ENCODE results near the gene LITAF. TPM values are rescaled to one million over a fixed set of nuclear protein-coding genes. Genes with fewer than 3 reads are reported as not detected.

The LITAF gene
- total RNA-seq, 2 experiments from 2014 or later: 109 TPM

GRCh38 chr16:11500700-11501346, 85.9 kb downstream of the LITAF start:
- Mint-ChIP-seq H3K9me3 (no peaks in the 10 kb centered on the region), H3K4me1 (peaks cover 15% of the 10 kb centered on the region), H3K36me3 (no peaks in the 10 kb centered on the region), H3K4me3 (no peak overlapping the region), H3K27ac (no peak overlapping the region), H3K27me3 (peaks cover 4% of the 10 kb centered on the region)
- POLR2A ChIA-PET: no interaction called here
- ATAC-seq (ENCODE audit: low read depth) (no peak), DNase-seq (no peak)

- no peak overlapping the region for H3K4me3 Mint-ChIP-seq
These were observed 87.2 kb downstream of the LITAF start for GRCh38 chr16:11499295-11500089.

GRCh38 chr16:11498683-11499082, 88.0 kb downstream of the LITAF start:
- POLR2A ChIA-PET: no interaction called here
- Mint-ChIP-seq H3K27ac (peak overlapping the region; percentile 54), H3K36me3 (no peaks in the 10 kb centered on the region), H3K27me3 (peaks cover 2% of the 10 kb centered on the region), H3K4me1 (peaks cover 20% of the 10 kb centered on the region), H3K9me3 (no peaks in the 10 kb centered on the region), H3K4me3 (no peak overlapping the region)
- ATAC-seq (ENCODE audit: low read depth) (no peak), DNase-seq (no peak)

More at GRCh38 chr16:11499295-11500089, 87.2 kb downstream of the LITAF start:
- no peak overlapping the region for H3K27ac Mint-ChIP-seq
- H3K27me3 Mint-ChIP-seq: peaks cover 4% of the 10 kb centered on the region
- H3K9me3 Mint-ChIP-seq: no peaks in the 10 kb centered on the region
- H3K4me1 Mint-ChIP-seq: peaks cover 20% of the 10 kb centered on the region
- no peaks in the 10 kb centered on the region for H3K36me3 Mint-ChIP-seq
- DNase-seq (no peak), ATAC-seq (ENCODE audit: low read depth) (no peak)
- POLR2A ChIA-PET: no interaction called here

- no peak for DNase-seq
- ATAC-seq (ENCODE audit: low read depth): no peak
- H3K36me3 Mint-ChIP-seq: no peaks in the 10 kb centered on the region
- H3K4me3 Mint-ChIP-seq: no peak overlapping the region
- peaks cover 19% of the 10 kb centered on the region for H3K4me1 Mint-ChIP-seq
- no peaks in the 10 kb centered on the region for H3K27me3 Mint-ChIP-seq
- peak overlapping the region; percentile 47 for H3K27ac Mint-ChIP-seq
- H3K9me3 Mint-ChIP-seq: no peaks in the 10 kb centered on the region
- POLR2A ChIA-PET: no interaction called here
These were observed 88.8 kb downstream of the LITAF start for GRCh38 chr16:11497851-11498289.

Other genes starting within 250 kb of the LITAF start
- gene RMI2, start 241.5 kb downstream of the LITAF start, total RNA-seq: 10 to 100 TPM; 89.8 to 93.0 TPM
- gene SNN, start 81.5 kb upstream of the LITAF start, total RNA-seq: 10 to 100 TPM; 30.1 to 31.8 TPM
- gene TXNDC11, start 155.9 kb upstream of the LITAF start, total RNA-seq: 10 to 100 TPM; 30.7 to 38.3 TPM
- gene ZC3H7A, start 210.3 kb upstream of the LITAF start, total RNA-seq: 10 to 100 TPM; 73.1 to 82.5 TPM